CD4-positive, CD25-positive, alpha-beta regulatory T cell (primary cell): ENCODE measurements around the gene WNT9A. TPM values are rescaled to one million over a fixed set of nuclear protein-coding genes. Genes with fewer than 3 reads are reported as not detected.
A peak's percentile ranks its signal among the peaks of the same experiment; 100 is the strongest.

Source experiments
- ATAC-seq, 2 donors: fragments of 150-1000 bp; cut with Tn5 transposase; one replicate each; pipeline ENCODE4 v1.10.0; 2021; ENCODE audit warnings: low read depth in 2 of 2, moderate number of reproducible peaks in 2 of 2, moderate library complexity in 1 of 2
- DNase-seq, 3 donors: peaks; one replicate each; pipeline versions ENCODE4 v3.0.0 to v3.0.0-alpha.2; 2012 to 2022; ENCODE audit warnings: mixed read lengths in 1 of 3
- H3K27ac ChIP-seq: one replicate; pipeline ENCODE4 v1.7.0; 2013; ENCODE audit warnings: mild to moderate bottlenecking, low read length; ENCODE audit not compliant: insufficient read depth, poor library complexity, severe bottlenecking
- H3K27me3 ChIP-seq: one replicate; pipeline ENCODE4 v1.7.0; 2013; ENCODE audit warnings: low read length; ENCODE audit not compliant: control insufficient read depth, insufficient read depth
- H3K36me3 ChIP-seq: one replicate; pipeline ENCODE4 v1.7.0; 2013; ENCODE audit warnings: mild to moderate bottlenecking, low read length, moderate library complexity; ENCODE audit not compliant: control insufficient read depth, insufficient read depth
- H3K4me1 ChIP-seq: 2 replicates; pipeline ENCODE4 v1.7.0; 2013; ENCODE audit warnings: mild to moderate bottlenecking, low read length; ENCODE audit not compliant: insufficient read depth, control insufficient read depth, poor library complexity, severe bottlenecking
- H3K4me3 ChIP-seq: one replicate; pipeline ENCODE4 v1.7.0; 2013; ENCODE audit warnings: low read depth, mild to moderate bottlenecking, low read length, moderate library complexity
- H3K9me3 ChIP-seq, 2 experiments: 1 replicate in 1 of 2; 2 replicates in 1 of 2; pipeline ENCODE4 v1.7.0; 2013; ENCODE audit warnings: low read length in 2 of 2, mild to moderate bottlenecking in 1 of 2, moderate library complexity in 1 of 2; ENCODE audit not compliant: control insufficient read depth in 2 of 2
- H3K27ac Mint-ChIP-seq, 3 donors: one replicate each; pipeline ENCODE4 v1.8.0; 2020 to 2022; ENCODE audit warnings: mild to moderate bottlenecking in 3 of 3, mixed read lengths in 3 of 3, moderate library complexity in 2 of 3
- H3K27me3 Mint-ChIP-seq: one replicate; pipeline ENCODE4 v1.8.0; 2022; ENCODE audit warnings: mild to moderate bottlenecking, mixed read lengths
- H3K36me3 Mint-ChIP-seq: one replicate; pipeline ENCODE4 v1.8.0; 2020; ENCODE audit warnings: mixed read lengths
- H3K4me1 Mint-ChIP-seq, 4 donors: one replicate each; pipeline ENCODE4 v1.8.0; 2020 to 2022; ENCODE audit warnings: mixed read lengths in 4 of 4, mild to moderate bottlenecking in 1 of 4
- H3K4me3 Mint-ChIP-seq, 4 donors: one replicate each; pipeline ENCODE4 v1.8.0; 2020 to 2022; ENCODE audit warnings: mild to moderate bottlenecking in 4 of 4, mixed read lengths in 4 of 4, moderate library complexity in 3 of 4
- H3K9me3 Mint-ChIP-seq, 7 donors: one replicate each; pipeline ENCODE4 v1.8.0; 2020 to 2022; ENCODE audit warnings: mixed read lengths in 7 of 7, mild to moderate bottlenecking in 3 of 7, moderate library complexity in 2 of 7
- polyA plus RNA-seq, 4 donors: library from polyadenylated mRNA; unstranded; fragments of 300-500 nt; fragmentation: Illumina TruSeq; gene quantifications; one replicate each; pipeline ENCODE4 v1.2.3, GENCODE V29; 2021
- total RNA-seq: library from RNA; stranded (reverse); gene quantifications from one replicate; pipeline ENCODE4 v1.2.3, GENCODE V29; 2022

WNT9A gene
- total and polyA plus RNA-seq, 5 donors from 2014 or later = 0.20 TPM; not detected in 4

GRCh38 chr1:227887697-227888403, 59.9 kb downstream of the WNT9A start:
- Histone ChIP-seq H3K4me1 (peaks cover 58% of the 10 kb centered on the region), H3K27me3 (no peaks in the 10 kb centered on the region), H3K4me3 (no peak overlapping the region), H3K36me3 (no peaks in the 10 kb centered on the region), H3K9me3 (no peaks in the 10 kb centered on the region), H3K27ac (peak overlapping the region; percentile 74)
- Mint-ChIP-seq H3K9me3 (no peaks in the 10 kb centered on the region), H3K4me1 (peaks cover 0 to 36% (median 6%) of the 10 kb centered on the region in 4 donors), H3K4me3 (peak overlapping the region; percentile 40 to 80 (median 68)), H3K27ac (peak overlapping the region; percentile 47 to 93 (median 83)), H3K36me3 (no peaks in the 10 kb centered on the region), H3K27me3 (peaks cover 5% of the 10 kb centered on the region)
- ATAC-seq = peak in 1 of 2 donors; percentile 18
- DNase-seq = peak in 1 of 3 donors; percentile 44

DNA sequence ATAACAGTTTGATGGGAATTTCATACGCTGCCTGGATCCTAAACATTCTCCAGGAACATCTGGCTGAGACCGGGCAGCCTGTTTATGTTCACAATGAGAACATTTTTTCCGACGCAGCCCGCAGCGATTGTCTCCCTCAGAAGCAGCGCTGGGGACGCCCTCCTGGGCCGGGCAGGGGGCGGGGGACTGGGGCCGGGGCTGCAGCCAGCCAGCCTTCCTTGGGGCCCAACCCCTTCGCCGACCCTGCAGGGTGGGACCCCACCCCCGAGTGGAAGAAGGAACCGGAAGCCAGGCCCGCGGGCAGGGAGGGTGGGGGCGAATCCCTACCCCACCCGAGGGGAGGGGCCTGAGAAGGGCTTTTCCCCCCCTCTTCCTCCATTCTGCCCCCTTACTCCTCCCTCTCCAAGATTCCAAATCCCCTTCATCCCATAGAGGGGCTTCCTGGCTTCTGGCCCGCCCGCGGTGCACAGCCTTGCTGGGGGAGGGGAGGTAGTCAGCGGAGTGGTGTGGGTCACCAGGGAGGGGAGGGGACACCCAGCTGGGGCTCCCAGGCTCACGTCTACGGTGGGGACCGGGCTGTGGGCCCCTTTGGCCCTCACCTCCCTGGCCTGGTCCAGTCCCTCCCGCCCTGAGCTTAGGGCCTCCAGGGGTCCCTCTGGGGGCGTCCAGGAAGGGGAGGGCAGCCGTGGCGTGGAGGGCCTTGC, 60.6 kb downstream of the WNT9A start:
- Histone ChIP-seq H3K4me1 (peaks cover 58% of the 10 kb centered on the region), H3K27me3 (no peaks in the 10 kb centered on the region), H3K4me3 (peak overlapping the region; percentile 41), H3K9me3 (no peaks in the 10 kb centered on the region), H3K36me3 (no peaks in the 10 kb centered on the region), H3K27ac (peak overlapping the region; percentile 74)
- peak overlapping the region in 1 of 3 donors; percentile 49 for H3K27ac Mint-ChIP-seq
- peaks cover 5% of the 10 kb centered on the region for H3K27me3 Mint-ChIP-seq
- H3K9me3 Mint-ChIP-seq = no peaks in the 10 kb centered on the region
- ATAC-seq (peak in 1 of 2 donors; percentile 32), DNase-seq (peak; percentile 15 to 55 (median 42))
- peak overlapping the region in 2 of 4 donors; percentile 63 to 70 for H3K4me3 Mint-ChIP-seq
- no peaks in the 10 kb centered on the region for H3K36me3 Mint-ChIP-seq
- H3K4me1 Mint-ChIP-seq = peaks cover 0 to 38% (median 6%) of the 10 kb centered on the region in 4 donors

- Mint-ChIP-seq H3K4me1 (peaks cover 0 to 43% (median 6%) of the 10 kb centered on the region in 4 donors), H3K36me3 (no peaks in the 10 kb centered on the region), H3K27me3 (peaks cover 5% of the 10 kb centered on the region), H3K9me3 (no peaks in the 10 kb centered on the region), H3K27ac (peak overlapping the region in 2 of 3 donors; percentile 49 to 59), H3K4me3 (peak overlapping the region in 2 of 4 donors; percentile 63 to 70)
- Histone ChIP-seq H3K27me3 (no peaks in the 10 kb centered on the region), H3K4me1 (peaks cover 55% of the 10 kb centered on the region), H3K4me3 (peak overlapping the region; percentile 41), H3K9me3 (no peaks in the 10 kb centered on the region), H3K36me3 (no peaks in the 10 kb centered on the region), H3K27ac (peak overlapping the region; percentile 74)
- ATAC-seq (no peak), DNase-seq (no peak)
These were observed 61.2 kb downstream of the WNT9A start for GRCh38 chr1:227886503-227886961.

GRCh38 chr1:227885648-227886502, 61.9 kb downstream of the WNT9A start:
- H3K4me3 ChIP-seq = peak overlapping the region; percentile 7
- H3K27me3 ChIP-seq = no peaks in the 10 kb centered on the region
- Mint-ChIP-seq H3K27me3 (peaks cover 5% of the 10 kb centered on the region), H3K4me3 (peak overlapping the region; percentile 73 to 91 (median 84)), H3K36me3 (no peaks in the 10 kb centered on the region), H3K27ac (peak overlapping the region; percentile 85 to 96 (median 92)), H3K4me1 (peaks cover 0 to 44% (median 6%) of the 10 kb centered on the region in 4 donors), H3K9me3 (no peaks in the 10 kb centered on the region)
- ATAC-seq (peak in 1 of 2 donors; percentile 7), DNase-seq (no peak)
- H3K9me3 ChIP-seq = no peaks in the 10 kb centered on the region
- no peaks in the 10 kb centered on the region for H3K36me3 ChIP-seq
- peak overlapping the region; percentile 74 for H3K27ac ChIP-seq
- H3K4me1 ChIP-seq = peaks cover 55% of the 10 kb centered on the region

DNA sequence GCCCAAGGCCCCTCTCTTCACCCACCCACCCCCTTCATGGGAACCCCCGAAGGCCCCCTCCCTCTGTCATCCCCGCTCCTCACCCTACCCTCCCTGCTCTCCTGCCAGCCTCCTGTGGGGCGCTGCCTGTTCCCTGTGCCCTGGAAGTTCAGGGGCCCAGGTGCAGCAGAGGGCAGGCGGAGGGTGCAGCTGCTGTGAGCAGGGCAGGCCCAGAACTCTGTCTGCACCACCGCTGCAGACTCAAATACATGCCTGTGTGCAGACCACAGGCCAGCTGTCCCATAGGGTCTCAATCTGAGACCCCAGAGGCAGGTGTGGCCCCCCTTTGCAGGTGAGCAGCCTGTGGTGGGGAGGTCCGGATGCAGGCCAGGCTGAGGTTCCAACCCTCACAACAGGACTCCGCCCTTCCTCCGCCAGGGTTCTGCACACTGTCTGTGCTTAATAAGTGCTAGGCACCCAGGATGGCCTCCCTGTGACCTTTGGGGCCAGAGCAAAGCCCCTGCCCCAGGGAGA, 62.5 kb downstream of the WNT9A start:
- Mint-ChIP-seq H3K27ac (peak overlapping the region; percentile 85 to 96 (median 92)), H3K27me3 (peaks cover 5% of the 10 kb centered on the region), H3K4me1 (peaks cover 0 to 47% (median 6%) of the 10 kb centered on the region in 4 donors), H3K9me3 (no peaks in the 10 kb centered on the region), H3K4me3 (peak overlapping the region; percentile 73 to 91 (median 84)), H3K36me3 (no peaks in the 10 kb centered on the region)
- Histone ChIP-seq H3K4me1 (peaks cover 55% of the 10 kb centered on the region), H3K27me3 (no peaks in the 10 kb centered on the region), H3K4me3 (peak overlapping the region; percentile 7), H3K27ac (peak overlapping the region; percentile 74), H3K9me3 (no peaks in the 10 kb centered on the region), H3K36me3 (no peaks in the 10 kb centered on the region)
- DNase-seq (peak in 2 of 3 donors; percentile 37 to 84), ATAC-seq (peak; percentile 73 to 78)

- Histone ChIP-seq H3K4me3 (no peak overlapping the region), H3K36me3 (no peaks in the 10 kb centered on the region), H3K9me3 (no peaks in the 10 kb centered on the region), H3K27me3 (no peaks in the 10 kb centered on the region), H3K27ac (no peak overlapping the region), H3K4me1 (peaks cover 55% of the 10 kb centered on the region)
- Mint-ChIP-seq H3K4me3 (peak overlapping the region in 3 of 4 donors; percentile 26 to 91 (median 28)), H3K27ac (peak overlapping the region in 2 of 3 donors; percentile 20 to 51), H3K9me3 (no peaks in the 10 kb centered on the region), H3K4me1 (peaks cover 0 to 44% (median 6%) of the 10 kb centered on the region in 4 donors), H3K36me3 (no peaks in the 10 kb centered on the region), H3K27me3 (peaks cover 5% of the 10 kb centered on the region)
- DNase-seq = no peak
- no peak for ATAC-seq
These were observed 63.2 kb downstream of the WNT9A start for GRCh38 chr1:227884370-227885134.
